Measurements from ENCODE around the gene ANKS3.

ANKS3 gene

GRCh38 chr16:4775005-4775404, 40.9 kb upstream of the ANKS3 start:
- no peak for TF ChIP-seq CTCF (conservative IDR thresholded peaks at IDR 0.05; ENCODE audit: low read depth, low read length)
- no peak overlapping the region for H3K4me3 ChIP-seq (ENCODE audit: low read depth, low read length)
- no peak for DNase-seq (ENCODE audit: low read depth)

DNA sequence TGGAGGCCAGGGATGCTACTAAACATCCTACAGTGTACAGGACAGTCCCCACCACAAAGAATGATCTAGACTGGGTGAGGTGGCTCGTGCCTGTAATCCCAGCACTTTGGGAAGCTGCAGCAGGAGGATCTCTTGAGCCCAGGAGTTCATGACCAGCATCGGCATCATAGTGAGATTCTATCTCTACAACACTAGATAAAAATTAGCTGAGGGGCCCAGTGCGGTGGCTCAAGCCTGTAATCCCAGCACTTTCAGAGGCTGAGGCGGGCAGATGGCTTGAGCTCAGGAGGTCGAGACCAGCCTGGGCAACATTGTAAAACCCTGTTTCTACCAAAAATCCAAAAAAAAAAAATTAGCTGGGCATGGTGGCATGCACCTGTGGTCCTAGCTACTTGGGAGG, 38.3 kb upstream of the ANKS3 start:
- TF ChIP-seq CTCF (conservative IDR thresholded peaks at IDR 0.05; ENCODE audit: low read depth, low read length) = no peak

GRCh38 chr16:4771646-4772045, 37.6 kb upstream of the ANKS3 start:
- no peak overlapping the region for H3K4me3 ChIP-seq (ENCODE audit: low read depth, low read length)
- DNase-seq (ENCODE audit: low read depth) = no peak
- TF ChIP-seq CTCF (conservative IDR thresholded peaks at IDR 0.05; ENCODE audit: low read depth, low read length) = no peak

More for the DNA sequence above, 38.3 kb upstream of the ANKS3 start:
- no peak for DNase-seq (ENCODE audit: low read depth)
- H3K4me3 ChIP-seq (ENCODE audit: low read depth, low read length) = no peak overlapping the region

- DNase-seq (ENCODE audit: low read depth) = no peak
- H3K4me3 ChIP-seq (ENCODE audit: low read depth, low read length) = no peak overlapping the region
- TF ChIP-seq CTCF (conservative IDR thresholded peaks at IDR 0.05; ENCODE audit: low read depth, low read length) = no peak
Measured at GRCh38 chr16:4769306-4769638, 35.2 kb upstream of the ANKS3 start.

GRCh38 chr16:4768549-4769305, 34.7 kb upstream of the ANKS3 start:
- peak; percentile 97 for DNase-seq (ENCODE audit: low read depth)
- no peak for TF ChIP-seq CTCF (conservative IDR thresholded peaks at IDR 0.05; ENCODE audit: low read depth, low read length)
- H3K4me3 ChIP-seq (ENCODE audit: low read depth, low read length) = peak overlapping the region; percentile 67

DNA sequence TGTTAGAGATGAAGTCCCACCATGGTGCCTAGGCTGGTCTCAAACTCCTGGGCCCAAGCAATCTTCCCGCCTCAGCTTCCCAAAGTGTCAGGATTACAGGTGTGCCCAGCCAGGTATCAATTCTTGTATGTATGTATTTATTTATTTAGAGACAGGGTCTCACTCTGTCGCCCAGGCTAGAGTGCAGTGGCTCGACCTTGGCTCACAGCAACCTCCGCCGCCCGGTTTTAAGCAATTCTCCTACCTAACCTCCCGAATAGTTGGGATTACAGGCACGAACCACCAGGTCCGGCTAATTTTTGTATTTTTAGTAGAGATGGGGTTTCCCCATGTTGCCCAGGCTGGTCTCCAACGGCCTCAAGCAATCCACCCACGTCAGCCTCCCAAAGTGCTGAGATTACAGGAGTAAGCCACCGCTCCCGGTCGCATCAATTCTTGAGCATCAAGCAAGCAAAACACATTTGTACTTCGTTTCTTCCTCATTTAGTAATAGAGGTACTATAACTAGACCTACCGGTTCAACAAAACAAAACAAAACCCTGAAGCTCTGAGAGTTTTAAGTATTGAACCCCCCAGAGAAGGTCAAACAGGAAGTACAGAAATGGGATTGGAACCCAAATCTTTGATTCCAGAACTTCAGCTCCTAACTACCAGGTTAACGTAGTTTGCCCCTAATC, 33.9 kb upstream of the ANKS3 start:
- H3K4me3 ChIP-seq (ENCODE audit: low read depth, low read length) = peak overlapping the region; percentile 67
- no peak for TF ChIP-seq CTCF (conservative IDR thresholded peaks at IDR 0.05; ENCODE audit: low read depth, low read length)
- DNase-seq (ENCODE audit: low read depth) = peak; percentile 57
